HepG2 (cell line): ENCODE measurements around the gene OPRL1. TPM values are rescaled to one million over a fixed set of nuclear protein-coding genes. Genes with fewer than 3 reads are reported as not detected.

Experiments used
- ADNP ChIP-seq: sonication (generic); formaldehyde crosslinking; IDR thresholded peaks from 2 replicates; pipeline ENCODE4 v1.4.0; 2020; ENCODE audit warnings: missing genetic modification reagents
- ARNT2 ChIP-seq: sonication (generic); formaldehyde crosslinking; IDR thresholded peaks from 2 replicates; pipeline ENCODE4 v1.8.0; 2022; ENCODE audit warnings: mild to moderate bottlenecking, low read depth, missing genetic modification reagents, moderate library complexity
- ELF1 ChIP-seq: sonication (generic); formaldehyde crosslinking; IDR thresholded peaks from 2 replicates; pipeline ENCODE4 v1.4.0; 2020; ENCODE audit warnings: missing genetic modification reagents
- ELF4 ChIP-seq: sonication (generic); formaldehyde crosslinking; IDR thresholded peaks from 2 replicates; pipeline ENCODE4 v1.5.0; 2020; ENCODE audit warnings: missing genetic modification reagents, mild to moderate bottlenecking, moderate library complexity, borderline replicate concordance
- EZH2 ChIP-seq: conservative IDR thresholded peaks from 2 replicates; pipeline ENCODE4 v1.6.1; 2012; ENCODE audit warnings: mild to moderate bottlenecking, low read depth, low read length, moderate library complexity
- GABPB1 ChIP-seq: IDR thresholded peaks from 2 replicates; pipeline ENCODE4 v1.6.1; 2016; ENCODE audit warnings: mild to moderate bottlenecking, missing genetic modification reagents, moderate library complexity, missing compliant biosample characterization
- HOXA9 ChIP-seq: sonication (generic); formaldehyde crosslinking; IDR thresholded peaks from 2 replicates; pipeline ENCODE4 v1.8.1; 2022; ENCODE audit warnings: missing genetic modification reagents, mild to moderate bottlenecking, moderate library complexity, borderline replicate concordance
- ISL2 ChIP-seq: sonication (generic); formaldehyde crosslinking; IDR thresholded peaks from 2 replicates; pipeline ENCODE4 v1.5.0; 2020; ENCODE audit warnings: missing genetic modification reagents
- LBX2 ChIP-seq: sonication (generic); formaldehyde crosslinking; IDR thresholded peaks from 2 replicates; pipeline ENCODE4 v1.5.0; 2020; ENCODE audit warnings: missing genetic modification reagents, mild to moderate bottlenecking, borderline replicate concordance
- MIER2 ChIP-seq: IDR thresholded peaks from 2 replicates; pipeline ENCODE4 v1.6.1; 2016; ENCODE audit warnings: missing biosample characterization, missing genetic modification reagents
- NFE2 ChIP-seq: sonication (generic); formaldehyde crosslinking; IDR thresholded peaks from 2 replicates; pipeline ENCODE4 v1.4.0; 2020; ENCODE audit warnings: missing genetic modification reagents
- NKX3-1 ChIP-seq: sonication (generic); formaldehyde crosslinking; IDR thresholded peaks from 2 replicates; pipeline ENCODE4 v1.5.0; 2020; ENCODE audit warnings: missing genetic modification reagents
- PBX2 ChIP-seq: IDR thresholded peaks from 2 replicates; pipeline ENCODE4 v1.6.1; 2016; ENCODE audit warnings: control low read depth
- PHF20 ChIP-seq: sonication (generic); formaldehyde crosslinking; IDR thresholded peaks from 2 replicates; pipeline ENCODE4 v1.5.0; 2020; ENCODE audit warnings: mild to moderate bottlenecking, missing genetic modification reagents
- RBFOX2 ChIP-seq: fragments of 200-400 bp; formaldehyde crosslinking; IDR thresholded peaks from 2 replicates; pipeline ENCODE4 v1.6.1; 2017; ENCODE audit warnings: low read depth, mild to moderate bottlenecking, low read length
- SMAD3 ChIP-seq: sonication (generic); formaldehyde crosslinking; IDR thresholded peaks from 2 replicates; pipeline ENCODE4 v1.4.0; 2020; ENCODE audit warnings: missing genetic modification reagents
- SNRNP70 ChIP-seq: fragments of 200-400 bp; formaldehyde crosslinking; IDR thresholded peaks from 2 replicates; pipeline ENCODE4 v1.6.1; 2017; ENCODE audit warnings: mild to moderate bottlenecking, low read depth, low read length, moderate library complexity
- TAF15 ChIP-seq: fragments of 200-400 bp; formaldehyde crosslinking; IDR thresholded peaks from one replicate; pipeline ENCODE4 v1.6.1; 2018; ENCODE audit warnings: mild to moderate bottlenecking, low read depth, low read length; ENCODE audit not compliant: poor library complexity, severe bottlenecking
- TCF12 ChIP-seq, 2 experiments: fragments of 450-650 bp in 1 of 2; sonication (generic) in 1 of 2; formaldehyde crosslinking in 1 of 2; IDR thresholded peaks; 2 replicates each; pipeline versions ENCODE4 v1.6.1 to v1.8.0; 2017 to 2022; ENCODE audit warnings: antibody characterized with exemption in 1 of 2, mild to moderate bottlenecking in 1 of 2, missing genetic modification reagents in 1 of 2, moderate library complexity in 1 of 2
- YEATS4 ChIP-seq: sonication (generic); formaldehyde crosslinking; IDR thresholded peaks from 2 replicates; pipeline ENCODE4 v1.4.0; 2020; ENCODE audit warnings: missing genetic modification reagents, borderline replicate concordance
- ZBTB20 ChIP-seq: sonication (generic); formaldehyde crosslinking; IDR thresholded peaks from 2 replicates; pipeline ENCODE4 v1.8.1; 2023; ENCODE audit warnings: missing genetic modification reagents, low read depth, mild to moderate bottlenecking, borderline replicate concordance
- ZBTB3 ChIP-seq: sonication (generic); formaldehyde crosslinking; IDR thresholded peaks from 2 replicates; pipeline ENCODE4 v1.4.0; 2020; ENCODE audit warnings: low read depth, mild to moderate bottlenecking, moderate library complexity, missing genetic modification reagents, borderline replicate concordance
- ZMYM2 ChIP-seq: sonication (generic); formaldehyde crosslinking; IDR thresholded peaks from 2 replicates; pipeline ENCODE4 v1.8.0; 2022; ENCODE audit warnings: mild to moderate bottlenecking, missing genetic modification reagents
- ZNF3 ChIP-seq: IDR thresholded peaks from 2 replicates; pipeline ENCODE4 v1.7.0; 2017; ENCODE audit warnings: inconsistent platforms
- ZNF367 ChIP-seq: sonication (generic); formaldehyde crosslinking; IDR thresholded peaks from 2 replicates; pipeline ENCODE4 v1.4.0; 2020; ENCODE audit warnings: missing genetic modification reagents, borderline replicate concordance
- ZNF501 ChIP-seq: sonication (generic); formaldehyde crosslinking; IDR thresholded peaks from 2 replicates; pipeline ENCODE4 v1.5.1; 2020; ENCODE audit warnings: mild to moderate bottlenecking, moderate library complexity, missing genetic modification reagents
- ZNF589 ChIP-seq: sonication (generic); formaldehyde crosslinking; conservative IDR thresholded peaks from 2 replicates; pipeline ENCODE4 v1.8.0; 2022; ENCODE audit warnings: mild to moderate bottlenecking, moderate library complexity, missing genetic modification reagents
- ZNF614 ChIP-seq: IDR thresholded peaks from 2 replicates; pipeline ENCODE4 v1.6.1; 2018; ENCODE audit warnings: missing biosample characterization, missing genetic modification reagents, inconsistent platforms, borderline replicate concordance
- ZNF766 ChIP-seq: sonication (generic); formaldehyde crosslinking; IDR thresholded peaks from 2 replicates; pipeline ENCODE4 v1.5.0; 2020; ENCODE audit warnings: missing genetic modification reagents, borderline replicate concordance
- ZNF788 ChIP-seq: sonication (generic); formaldehyde crosslinking; IDR thresholded peaks from 2 replicates; pipeline ENCODE4 v1.5.0; 2020; ENCODE audit warnings: mild to moderate bottlenecking, missing genetic modification reagents, borderline replicate concordance
- ZZZ3 ChIP-seq: sonication (generic); formaldehyde crosslinking; IDR thresholded peaks from 2 replicates; pipeline ENCODE4 v1.4.0; 2020; ENCODE audit warnings: missing genetic modification reagents, mild to moderate bottlenecking, borderline replicate concordance
- polyA plus RNA-seq, 8 experiments: library from polyadenylated mRNA; depleted of rRNA in 3 of 8; stranded (reverse) in 7 of 8; unstranded in 1 of 8; fragments of >200 nt; fragmentation: Illumina TruSeq in 4 of 8; extraction: Trizol in 4 of 8; gene quantifications; 2 replicates each; pipeline versions ENCODE4 v1.2.1 to v1.2.3, GENCODE V29; 2011 to 2016; ENCODE audit warnings: low read depth in 4 of 8, missing spikeins in 1 of 8, mixed read lengths in 1 of 8; ENCODE audit not compliant: insufficient read depth in 1 of 8
- total RNA-seq, 5 experiments: library from RNA; depleted of rRNA; stranded (reverse); fragments of >200 nt; fragmentation: Illumina TruSeq; extraction: Trizol; gene quantifications; 2 replicates each; pipeline ENCODE4 v1.2.3, GENCODE V29; 2016; ENCODE audit warnings: low read depth in 1 of 5

OPRL1 gene
- total and polyA plus RNA-seq, 2 of the 13 experiments (the other 11 are each of a cell fraction or from before 2014, with no cell fraction given), result 0.35 to 0.71 TPM

- TF ChIP-seq LBX2 (CRISPR knock-in tag) (peak; percentile 15; the same call in 1 of the 2 replicates), ELF4 (no peak), ARNT2 (peak; percentile 90; the same call in 1 of the 2 replicates), EZH2 (no peak), HOXA9 (no peak), ZZZ3 (no peak), ZNF788 (CRISPR knock-in tag) (peak; percentile 39), ZNF589 (CRISPR knock-in tag) (no peak; the same call in none of the 2 replicates), ZMYM2 (no peak), MIER2 (no peak), ZNF3 (CRISPR knock-in tag) (no peak; the same call in 1 of the 2 replicates), PHF20 (CRISPR knock-in tag) (no peak), ZNF501 (CRISPR knock-in tag) (0 out of 2 replicates have a peak, but pooled peaks have one; percentile 74), ZNF367 (CRISPR knock-in tag) (no peak), RBFOX2 (peak; percentile 77), ZNF614 (no peak), ADNP (no peak), ZBTB20 (CRISPR knock-in tag) (no peak), ISL2 (CRISPR knock-in tag) (peak; percentile 45), ZBTB3 (CRISPR knock-in tag) (no peak), ELF1 (CRISPR knock-in tag) (no peak; the same call in 1 of the 2 replicates), GABPB1 (CRISPR knock-in tag) (peak; percentile 74), SNRNP70 (no peak), ZNF766 (CRISPR knock-in tag) (0 out of 2 replicates have a peak, but pooled peaks have one; percentile 42), NFE2 (CRISPR knock-in tag) (no peak), TAF15 (peak; percentile 85), SMAD3 (CRISPR knock-in tag) (no peak; the same call in 1 of the 2 replicates), NKX3-1 (CRISPR knock-in tag) (0 out of 2 replicates have a peak, but pooled peaks have one; percentile 13), PBX2 (CRISPR knock-in tag) (no peak), TCF12 (IDR thresholded peaks at IDR 0.05) (no peak), TCF12 (CRISPR knock-in tag; IDR thresholded peaks at IDR 0.05) (0 out of 2 replicates have a peak, but pooled peaks have one; percentile 19), YEATS4 (CRISPR knock-in tag) (peak; percentile 73)
These were observed 38.7 kb upstream of the OPRL1 start (continued) for GRCh38 chr20:64041040-64041780.
